ENCODE data around the gene SAG. TPM values are rescaled to one million over a fixed set of nuclear protein-coding genes. Genes with fewer than 3 reads are reported as not detected.

SAG gene
- total RNA-seq, 2 donors from 2014 or later = 1.8 TPM; not detected in 1

DNA sequence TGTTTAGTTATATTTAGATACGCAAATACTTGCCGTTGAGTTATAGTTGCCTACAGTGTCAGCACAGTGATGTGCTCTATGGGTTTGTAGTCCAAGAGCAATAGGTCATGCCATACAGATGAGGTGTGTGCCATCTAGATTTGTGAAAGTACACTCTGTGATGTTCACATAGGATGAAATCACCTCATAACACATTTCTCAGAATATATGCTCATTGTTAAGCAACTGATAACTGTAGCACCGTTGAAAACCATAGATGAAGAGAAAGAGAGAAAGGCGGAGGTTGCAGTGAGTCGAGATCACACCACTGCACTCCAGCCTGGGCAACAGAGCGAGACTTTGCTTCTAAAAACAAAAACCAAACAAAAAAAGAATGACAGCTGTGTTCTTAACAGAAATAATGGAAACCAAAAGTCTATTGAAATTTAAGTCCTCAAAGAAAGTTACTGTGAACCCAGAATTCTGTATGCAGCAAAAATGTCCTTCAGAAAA lies 56.2 kb downstream of the SAG start:
- H3K27me3 ChIP-seq = no peaks in the 10 kb centered on the region
- H3K4me1 ChIP-seq = no peaks in the 10 kb centered on the region
- no peak for DNase-seq
- no peaks in the 10 kb centered on the region for H3K36me3 ChIP-seq
- H3K4me3 ChIP-seq = no peak overlapping the region
- H3K27ac ChIP-seq = no peak overlapping the region
- H3K9me3 ChIP-seq = no peaks in the 10 kb centered on the region
- TF ChIP-seq, protein P1, sequence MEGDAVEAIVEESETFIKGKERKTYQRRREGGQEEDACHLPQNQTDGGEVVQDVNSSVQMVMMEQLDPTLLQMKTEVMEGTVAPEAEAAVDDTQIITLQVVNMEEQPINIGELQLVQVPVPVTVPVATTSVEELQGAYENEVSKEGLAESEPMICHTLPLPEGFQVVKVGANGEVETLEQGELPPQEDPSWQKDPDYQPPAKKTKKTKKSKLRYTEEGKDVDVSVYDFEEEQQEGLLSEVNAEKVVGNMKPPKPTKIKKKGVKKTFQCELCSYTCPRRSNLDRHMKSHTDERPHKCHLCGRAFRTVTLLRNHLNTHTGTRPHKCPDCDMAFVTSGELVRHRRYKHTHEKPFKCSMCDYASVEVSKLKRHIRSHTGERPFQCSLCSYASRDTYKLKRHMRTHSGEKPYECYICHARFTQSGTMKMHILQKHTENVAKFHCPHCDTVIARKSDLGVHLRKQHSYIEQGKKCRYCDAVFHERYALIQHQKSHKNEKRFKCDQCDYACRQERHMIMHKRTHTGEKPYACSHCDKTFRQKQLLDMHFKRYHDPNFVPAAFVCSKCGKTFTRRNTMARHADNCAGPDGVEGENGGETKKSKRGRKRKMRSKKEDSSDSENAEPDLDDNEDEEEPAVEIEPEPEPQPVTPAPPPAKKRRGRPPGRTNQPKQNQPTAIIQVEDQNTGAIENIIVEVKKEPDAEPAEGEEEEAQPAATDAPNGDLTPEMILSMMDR (IDR thresholded peaks at IDR 0.05) = no peak
- H3K9ac ChIP-seq (ENCODE audit: low read depth in 2 of 2, low read length in 2 of 2) = no peak overlapping the region
- intact Hi-C loops (cut with DNase I) = no loop called here

DNA sequence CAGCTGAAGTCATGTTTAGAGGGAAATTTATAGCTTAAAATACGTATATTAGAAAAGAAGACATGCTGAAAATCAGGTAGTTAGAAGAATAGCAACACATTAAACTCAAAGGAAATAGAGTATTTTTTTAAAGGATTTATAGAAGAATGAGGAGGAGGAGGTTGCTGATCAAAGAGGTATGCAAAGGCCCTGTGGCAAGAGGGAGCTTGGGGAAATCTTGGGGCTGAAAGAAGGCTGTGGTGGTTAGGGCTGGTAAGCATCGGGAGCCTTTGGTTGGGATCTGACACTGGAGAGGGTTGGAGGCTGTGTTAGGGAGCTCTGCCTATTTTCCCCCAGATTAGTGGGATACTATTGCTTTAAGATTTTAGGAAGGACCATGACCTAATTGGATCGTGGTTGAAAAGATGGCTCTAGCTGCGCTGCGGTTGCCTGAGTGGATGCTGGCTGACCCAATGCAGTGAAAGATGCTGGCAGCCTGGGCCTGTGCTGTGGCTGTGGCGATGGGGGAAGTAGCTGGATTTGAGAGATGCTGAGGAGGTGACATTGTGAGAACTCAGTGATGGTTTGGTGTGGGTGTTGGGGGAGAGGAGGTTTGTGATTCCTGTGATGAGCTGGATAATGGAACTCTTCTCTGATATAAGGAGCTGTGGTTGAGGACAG lies 58.4 kb downstream of the SAG start:
- TF ChIP-seq, protein P1 (IDR thresholded peaks at IDR 0.05) = no peak
- H3K27ac ChIP-seq = no peak overlapping the region
- H3K9me3 ChIP-seq = no peaks in the 10 kb centered on the region
- no peaks in the 10 kb centered on the region for H3K4me1 ChIP-seq
- H3K36me3 ChIP-seq = no peaks in the 10 kb centered on the region
- H3K27me3 ChIP-seq = no peaks in the 10 kb centered on the region
- intact Hi-C loops (cut with DNase I) = no loop called here
- no peak overlapping the region for H3K4me3 ChIP-seq
- H3K9ac ChIP-seq (ENCODE audit: low read depth in 2 of 2, low read length in 2 of 2) = no peak overlapping the region
- no peak for DNase-seq

DNA sequence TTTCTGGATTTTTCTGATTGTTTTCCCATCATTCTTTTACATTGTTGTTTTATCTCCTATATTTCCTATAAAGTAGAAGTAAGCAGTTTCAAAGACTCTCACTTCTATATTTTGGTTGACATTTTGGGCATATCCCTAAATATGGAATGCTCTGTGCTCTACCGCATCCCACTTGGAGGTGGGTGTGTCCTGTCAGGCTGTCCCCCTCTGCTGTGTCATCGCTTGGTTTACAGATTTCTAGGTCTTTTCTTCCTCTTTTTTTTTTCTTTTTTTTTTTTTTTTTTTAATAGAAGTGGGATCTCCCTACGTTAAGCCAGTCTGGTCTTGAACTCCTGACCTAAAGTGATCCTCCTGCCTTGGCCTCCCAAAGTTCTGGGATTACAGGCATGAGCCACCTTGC lies 60.0 kb downstream of the SAG start:
- H3K4me3 ChIP-seq = no peak overlapping the region
- H3K9ac ChIP-seq (ENCODE audit: low read depth in 2 of 2, low read length in 2 of 2) = no peak overlapping the region
- H3K36me3 ChIP-seq = no peaks in the 10 kb centered on the region
- no peaks in the 10 kb centered on the region for H3K4me1 ChIP-seq
- no peak overlapping the region for H3K27ac ChIP-seq
- DNase-seq = no peak
- H3K27me3 ChIP-seq = no peaks in the 10 kb centered on the region
- TF ChIP-seq, protein P1 (IDR thresholded peaks at IDR 0.05) = no peak
- intact Hi-C loops (cut with DNase I) = no loop called here
- H3K9me3 ChIP-seq = no peaks in the 10 kb centered on the region

DNA sequence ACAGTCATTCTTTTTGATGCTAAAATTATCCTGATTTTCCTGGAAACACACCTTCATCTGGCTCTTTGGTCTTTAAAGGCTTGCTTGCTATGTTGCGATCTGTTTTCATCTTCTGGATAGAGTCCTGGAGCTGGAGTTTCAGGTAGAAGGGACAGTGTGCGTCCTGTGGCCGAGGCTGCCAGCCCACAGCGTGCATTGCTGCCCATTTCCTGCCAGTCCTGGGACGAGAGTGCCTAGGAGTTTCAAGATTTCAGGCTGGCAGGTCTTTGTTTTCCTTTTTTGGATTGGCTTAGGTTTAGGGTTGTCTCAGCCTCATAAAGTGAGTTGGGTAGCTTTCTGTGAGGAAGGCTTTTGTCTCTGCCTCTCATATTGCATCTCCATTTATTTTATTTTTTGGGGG lies 61.1 kb downstream of the SAG start:
- no peak for DNase-seq
- Histone ChIP-seq H3K27ac (no peak overlapping the region), H3K9ac (ENCODE audit: low read depth in 2 of 2, low read length in 2 of 2) (no peak overlapping the region), H3K27me3 (no peaks in the 10 kb centered on the region), H3K9me3 (no peaks in the 10 kb centered on the region), H3K36me3 (no peaks in the 10 kb centered on the region), H3K4me3 (no peak overlapping the region), H3K4me1 (no peaks in the 10 kb centered on the region)
- intact Hi-C loops (cut with DNase I) = no loop called here
- TF ChIP-seq, protein P1 (IDR thresholded peaks at IDR 0.05) = no peak

DNA sequence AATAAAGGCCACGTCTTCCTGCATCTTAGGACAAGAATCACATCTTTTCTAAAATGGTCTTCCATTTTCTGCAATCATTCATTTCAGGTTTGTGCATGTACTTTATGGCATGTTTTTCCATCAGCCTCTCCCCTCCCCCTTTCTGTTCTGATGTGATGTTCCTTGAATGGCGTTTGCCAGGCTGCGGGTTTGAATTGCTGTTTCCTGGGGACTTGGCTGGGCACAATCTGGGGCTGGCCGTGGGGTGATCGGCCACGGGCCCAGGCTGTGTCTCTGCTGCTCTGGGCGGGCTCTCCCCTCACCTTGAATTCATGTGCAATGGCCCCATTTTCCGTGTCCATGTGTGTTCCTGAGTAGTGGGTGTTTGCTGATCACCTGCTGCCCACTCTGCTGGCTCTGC lies 61.8 kb downstream of the SAG start:
- Histone ChIP-seq H3K4me3 (no peak overlapping the region), H3K27ac (no peak overlapping the region), H3K27me3 (no peaks in the 10 kb centered on the region), H3K9me3 (no peaks in the 10 kb centered on the region), H3K4me1 (no peaks in the 10 kb centered on the region), H3K9ac (ENCODE audit: low read depth in 2 of 2, low read length in 2 of 2) (no peak overlapping the region), H3K36me3 (no peaks in the 10 kb centered on the region)
- TF ChIP-seq, protein P1 (IDR thresholded peaks at IDR 0.05) = no peak
- no peak for DNase-seq
- intact Hi-C loops (cut with DNase I) = no loop called here

All from colonic mucosa (tissue), 4 donors.